Mesendoderm (in vitro differentiated cells): ENCODE results near the gene C16orf54.
"Not testable (repeated sequence)": the region's sequence is repeated elsewhere in the genome, so short reads cannot be mapped to it uniquely, and the experiment has no call there.

Source experiments
- DNase-seq: peaks from one replicate; pipeline ENCODE4 v3.0.0; 2013
- H2AK5ac ChIP-seq: 2 replicates; pipeline ENCODE4 v1.6.1; 2013; ENCODE audit warnings: low read length, inconsistent platforms
- H2BK120ac ChIP-seq: 2 replicates; pipeline ENCODE4 v1.6.1; 2013; ENCODE audit warnings: low read depth, mild to moderate bottlenecking, low read length, moderate library complexity, mixed read lengths
- H2BK15ac ChIP-seq: replicated peaks from 2 replicates; pipeline ENCODE4 v1.6.1; 2013; ENCODE audit warnings: low read depth, mild to moderate bottlenecking, moderate library complexity
- H2BK5ac ChIP-seq: 2 replicates; pipeline ENCODE4 v1.6.1; 2013; ENCODE audit warnings: low read length, inconsistent platforms
- H3K18ac ChIP-seq: 2 replicates; pipeline ENCODE4 v1.6.1; 2013; ENCODE audit warnings: mild to moderate bottlenecking, low read length, mixed read lengths
- H3K23ac ChIP-seq: one replicate; pipeline ENCODE4 v1.6.1; 2013; ENCODE audit warnings: low read length
- H3K27ac ChIP-seq: 2 replicates; pipeline ENCODE4 v1.5.1; 2013; ENCODE audit warnings: low read depth, mild to moderate bottlenecking, inconsistent platforms, low read length, moderate library complexity
- H3K27me3 ChIP-seq: 2 replicates; pipeline ENCODE4 v1.6.1; 2013; ENCODE audit warnings: low read length, control low read depth, mild to moderate bottlenecking, inconsistent platforms; ENCODE audit not compliant: insufficient read depth, poor library complexity
- H3K36me3 ChIP-seq: 2 replicates; pipeline ENCODE4 v1.6.1; 2013; ENCODE audit warnings: low read length, inconsistent platforms; ENCODE audit not compliant: control insufficient read depth, insufficient read depth
- H3K4ac ChIP-seq: one replicate; pipeline ENCODE4 v1.6.1; 2013; ENCODE audit warnings: low read depth, mild to moderate bottlenecking, low read length, moderate library complexity
- H3K4me1 ChIP-seq: 2 replicates; pipeline ENCODE4 v1.6.1; 2013; ENCODE audit warnings: low read depth, low read length, inconsistent platforms; ENCODE audit not compliant: control insufficient read depth
- H3K4me2 ChIP-seq: 2 replicates; pipeline ENCODE4 v1.6.1; 2013; ENCODE audit warnings: low read length
- H3K4me3 ChIP-seq: 2 replicates; pipeline ENCODE4 v1.5.1; 2013; ENCODE audit warnings: mild to moderate bottlenecking, low read length
- H3K56ac ChIP-seq: one replicate; pipeline ENCODE4 v1.6.1; 2013; ENCODE audit warnings: low read length
- H3K79me1 ChIP-seq: 2 replicates; pipeline ENCODE4 v1.6.1; 2013; ENCODE audit warnings: low read length, inconsistent platforms
- H3K79me2 ChIP-seq: 2 replicates; pipeline ENCODE4 v1.6.1; 2013; ENCODE audit warnings: mild to moderate bottlenecking, low read length; ENCODE audit not compliant: control insufficient read depth, insufficient read depth
- H3K9ac ChIP-seq: 2 replicates; pipeline ENCODE4 v1.6.1; 2013; ENCODE audit warnings: low read length, inconsistent platforms
- H4K5ac ChIP-seq: one replicate; pipeline ENCODE4 v1.6.1; 2013; ENCODE audit warnings: low read length
- H4K8ac ChIP-seq: one replicate; pipeline ENCODE4 v1.6.1; 2013; ENCODE audit warnings: low read depth, mild to moderate bottlenecking, control low read depth, low read length, moderate library complexity
- WGBS: extraction: QIAGEN DNeasy Blood & Tissue Kit; methylation state at CpG from one replicate; pipeline ENCODE4 v1.1.7; 2013; ENCODE audit warnings: low lambda C conversion rate, missing lambda C conversion rate; ENCODE audit not compliant: insufficient coverage; ENCODE audit errors: extremely low coverage; 5-methylcytosine and 5-hydroxymethylcytosine counted together

The C16orf54 gene

GRCh38 chr16:29742683-29743275 is 3.0 kb downstream of the C16orf54 start:
- Histone ChIP-seq H3K27me3 (no peaks in the 10 kb centered on the region), H3K4ac (no peak overlapping the region)
- WGBS = no CpG with 5 or more reads among the region's 7 CpGs

GRCh38 chr16:29740630-29741015 is 5.2 kb downstream of the C16orf54 start:
- not testable (repeated sequence) for H4K5ac ChIP-seq, H2AK5ac ChIP-seq, H3K36me3 ChIP-seq, H3K18ac ChIP-seq, H3K23ac ChIP-seq, H3K9ac ChIP-seq, H3K4me2 ChIP-seq, H3K4ac ChIP-seq, H3K79me2 ChIP-seq, H3K79me1 ChIP-seq, DNase-seq, H2BK120ac ChIP-seq, H3K4me3 ChIP-seq, H2BK15ac ChIP-seq, H4K8ac ChIP-seq, H3K27ac ChIP-seq, H2BK5ac ChIP-seq, H3K56ac ChIP-seq, H3K27me3 ChIP-seq, H3K4me1 ChIP-seq
- no CpG with 5 or more reads among the region's 11 CpGs for WGBS

More at GRCh38 chr16:29742683-29743275, 3.0 kb downstream of the C16orf54 start:
- H2AK5ac ChIP-seq = no peak overlapping the region
- no peak for DNase-seq
- H4K5ac ChIP-seq = no peak overlapping the region
- no peak overlapping the region for H3K23ac ChIP-seq
- H3K36me3 ChIP-seq = no peaks in the 10 kb centered on the region
- no peak overlapping the region for H2BK15ac ChIP-seq
- H3K79me2 ChIP-seq = no peaks in the 10 kb centered on the region
- H3K4me1 ChIP-seq = no peaks in the 10 kb centered on the region
- no peaks in the 10 kb centered on the region for H3K79me1 ChIP-seq
- H3K56ac ChIP-seq = no peak overlapping the region
- no peak overlapping the region for H4K8ac ChIP-seq
- no peak overlapping the region for H3K18ac ChIP-seq
- no peak overlapping the region for H3K4me2 ChIP-seq
- H2BK120ac ChIP-seq = no peak overlapping the region
- H3K27ac ChIP-seq = no peak overlapping the region
- H2BK5ac ChIP-seq = no peak overlapping the region
- no peak overlapping the region for H3K4me3 ChIP-seq
- no peak overlapping the region for H3K9ac ChIP-seq

GRCh38 chr16:29739927-29740629 is 5.7 kb downstream of the C16orf54 start:
- H3K23ac ChIP-seq, H2BK5ac ChIP-seq, H3K18ac ChIP-seq, H3K79me1 ChIP-seq, H3K36me3 ChIP-seq, H2BK15ac ChIP-seq, H3K79me2 ChIP-seq, H3K27ac ChIP-seq, DNase-seq, H2AK5ac ChIP-seq, H4K8ac ChIP-seq, H3K4ac ChIP-seq, H4K5ac ChIP-seq, H3K56ac ChIP-seq, H3K9ac ChIP-seq, H3K4me1 ChIP-seq, H3K4me3 ChIP-seq, H3K27me3 ChIP-seq, H3K4me2 ChIP-seq, H2BK120ac ChIP-seq: not testable (repeated sequence)
- WGBS = 100% methylated on average over 1 of the region's 6 CpGs

GRCh38 chr16:29738514-29738913 is 7.3 kb downstream of the C16orf54 start:
- H3K23ac ChIP-seq = no peak overlapping the region
- H3K18ac ChIP-seq = no peak overlapping the region
- H2BK15ac ChIP-seq = no peak overlapping the region
- no peak for DNase-seq
- no peak overlapping the region for H4K8ac ChIP-seq
- H2BK5ac ChIP-seq = no peak overlapping the region
- H3K4me2 ChIP-seq = no peak overlapping the region
- H3K79me2 ChIP-seq = no peaks in the 10 kb centered on the region
- H2AK5ac ChIP-seq = no peak overlapping the region
- no peak overlapping the region for H4K5ac ChIP-seq
- no peak overlapping the region for H3K9ac ChIP-seq
- H3K36me3 ChIP-seq = no peaks in the 10 kb centered on the region
- no peak overlapping the region for H3K27ac ChIP-seq
- no peak overlapping the region for H3K4me3 ChIP-seq
- no peaks in the 10 kb centered on the region for H3K4me1 ChIP-seq
- no peak overlapping the region for H2BK120ac ChIP-seq
- no peaks in the 10 kb centered on the region for H3K27me3 ChIP-seq
- no peak overlapping the region for H3K4ac ChIP-seq
- H3K56ac ChIP-seq = no peak overlapping the region
- H3K79me1 ChIP-seq = no peaks in the 10 kb centered on the region
- WGBS = no CpG with 5 or more reads among the region's 2 CpGs

- Histone ChIP-seq H3K79me2 (no peaks in the 10 kb centered on the region), H3K18ac (no peak overlapping the region)
- DNase-seq = no peak
These were observed 8.1 kb downstream of the C16orf54 start for GRCh38 chr16:29737713-29738112.

GRCh38 chr16:29736764-29737163 is 9.0 kb downstream of the C16orf54 start:
- Histone ChIP-seq H3K79me1 (no peaks in the 10 kb centered on the region), H2BK15ac (no peak overlapping the region), H3K27ac (no peak overlapping the region), H4K8ac (no peak overlapping the region), H3K4me2 (no peak overlapping the region), H4K5ac (no peak overlapping the region), H2BK5ac (no peak overlapping the region), H3K4me3 (no peak overlapping the region), H3K27me3 (no peaks in the 10 kb centered on the region), H2AK5ac (no peak overlapping the region), H3K56ac (no peak overlapping the region), H3K36me3 (no peaks in the 10 kb centered on the region), H3K4ac (no peak overlapping the region), H3K18ac (no peak overlapping the region), H2BK120ac (no peak overlapping the region), H3K4me1 (no peaks in the 10 kb centered on the region), H3K23ac (no peak overlapping the region), H3K9ac (no peak overlapping the region), H3K79me2 (no peaks in the 10 kb centered on the region)
- DNase-seq = no peak
- WGBS = no CpG with 5 or more reads among the region's 6 CpGs

More at GRCh38 chr16:29737713-29738112, 8.1 kb downstream of the C16orf54 start:
- no peak overlapping the region for H3K9ac ChIP-seq
- no peaks in the 10 kb centered on the region for H3K79me1 ChIP-seq
- no peak overlapping the region for H3K56ac ChIP-seq
- no peak overlapping the region for H3K4ac ChIP-seq
- no CpG with 5 or more reads among the region's 5 CpGs for WGBS
- no peak overlapping the region for H2AK5ac ChIP-seq
- no peak overlapping the region for H2BK5ac ChIP-seq
- no peak overlapping the region for H4K8ac ChIP-seq
- no peak overlapping the region for H3K4me3 ChIP-seq
- H2BK15ac ChIP-seq = no peak overlapping the region
- no peak overlapping the region for H4K5ac ChIP-seq
- H2BK120ac ChIP-seq = no peak overlapping the region
- no peak overlapping the region for H3K27ac ChIP-seq
- H3K23ac ChIP-seq = no peak overlapping the region
- H3K27me3 ChIP-seq = no peaks in the 10 kb centered on the region
- no peaks in the 10 kb centered on the region for H3K4me1 ChIP-seq
- H3K4me2 ChIP-seq = no peak overlapping the region
- H3K36me3 ChIP-seq = no peaks in the 10 kb centered on the region
